GM21576 (cell line): ENCODE data around the gene PMVK.

Source experiments
- ATAC-seq: cut with Tn5 transposase; IDR thresholded peaks from one replicate; pipeline ENCODE4 v1.9.1; 2021; ENCODE audit warnings: mild to moderate bottlenecking, moderate library complexity; ENCODE audit not compliant: unreplicated experiment

PMVK gene

DNA sequence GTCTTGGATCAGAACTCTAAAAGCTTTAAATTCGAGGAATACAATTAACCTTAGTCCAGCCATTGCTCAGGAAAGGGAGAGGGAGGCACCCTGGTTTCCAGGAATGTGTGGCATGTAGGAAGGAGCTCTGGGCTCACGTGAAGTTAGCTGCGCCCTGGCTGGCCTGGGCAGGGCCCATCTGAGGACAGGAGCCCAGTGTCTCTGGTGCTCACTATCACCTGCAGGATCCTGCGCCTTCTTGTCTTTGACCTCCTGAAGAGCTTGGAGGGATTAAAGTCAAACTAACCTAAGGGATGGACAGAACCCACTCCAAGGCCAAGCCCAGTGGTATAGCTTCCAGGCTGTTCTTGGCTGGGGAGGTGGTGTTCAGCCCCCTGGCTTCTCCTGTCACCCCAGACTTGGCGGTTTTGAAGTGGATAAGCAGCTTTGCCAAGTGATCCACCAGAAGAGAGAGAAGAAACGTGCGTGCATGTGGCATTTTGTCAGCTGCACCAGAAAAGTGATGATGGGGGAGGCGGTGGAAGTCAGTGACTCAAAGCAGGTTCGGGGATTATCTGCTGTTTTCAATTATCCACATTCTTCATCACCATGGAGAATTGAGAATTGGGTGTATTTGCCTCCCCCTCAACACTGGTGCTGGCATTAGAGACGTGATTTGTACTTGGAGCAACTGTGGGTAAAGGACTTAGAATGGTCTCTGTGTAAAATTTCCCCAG, 54.5 kb downstream of the PMVK start:
- ATAC-seq = no peak

DNA sequence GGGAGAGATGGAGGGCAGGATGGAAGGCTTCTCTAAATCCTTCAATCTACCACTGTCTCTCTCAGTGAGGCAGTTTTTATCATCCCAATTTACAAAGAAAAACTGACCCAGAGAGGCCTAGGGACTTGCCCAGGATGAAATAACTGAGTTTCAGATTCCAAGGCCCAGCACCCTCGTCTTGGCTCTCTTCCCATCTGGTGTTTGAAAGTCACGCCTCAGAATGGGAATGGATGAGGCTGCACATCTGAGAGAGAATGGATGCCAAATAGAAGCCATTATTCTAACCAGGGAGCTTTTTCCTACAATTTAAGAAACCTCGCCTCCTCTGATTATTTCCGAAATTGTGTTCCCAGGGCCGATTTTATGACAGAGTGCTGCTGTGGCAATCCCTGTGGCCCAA, 55.8 kb downstream of the PMVK start:
- no peak for ATAC-seq

DNA sequence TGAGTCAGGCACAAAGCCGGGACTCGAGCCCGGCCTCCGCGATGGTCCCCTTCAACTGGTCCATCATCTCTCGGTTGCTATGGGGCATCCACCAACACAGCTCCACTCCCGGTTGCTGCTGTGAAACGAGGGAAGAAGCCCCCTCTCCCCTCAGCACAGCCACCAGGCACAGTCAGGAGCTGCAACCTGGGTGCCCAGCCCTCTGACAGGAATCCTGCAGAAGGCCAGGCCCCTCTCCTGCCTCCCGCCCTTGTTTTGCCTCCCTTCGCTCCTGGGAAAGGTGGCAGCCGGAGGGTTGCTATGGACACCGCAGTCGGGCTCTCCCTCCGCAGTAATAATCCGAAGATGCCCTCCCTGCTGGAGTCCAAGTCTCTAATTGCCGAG, 57.5 kb downstream of the PMVK start:
- ATAC-seq = no peak

DNA sequence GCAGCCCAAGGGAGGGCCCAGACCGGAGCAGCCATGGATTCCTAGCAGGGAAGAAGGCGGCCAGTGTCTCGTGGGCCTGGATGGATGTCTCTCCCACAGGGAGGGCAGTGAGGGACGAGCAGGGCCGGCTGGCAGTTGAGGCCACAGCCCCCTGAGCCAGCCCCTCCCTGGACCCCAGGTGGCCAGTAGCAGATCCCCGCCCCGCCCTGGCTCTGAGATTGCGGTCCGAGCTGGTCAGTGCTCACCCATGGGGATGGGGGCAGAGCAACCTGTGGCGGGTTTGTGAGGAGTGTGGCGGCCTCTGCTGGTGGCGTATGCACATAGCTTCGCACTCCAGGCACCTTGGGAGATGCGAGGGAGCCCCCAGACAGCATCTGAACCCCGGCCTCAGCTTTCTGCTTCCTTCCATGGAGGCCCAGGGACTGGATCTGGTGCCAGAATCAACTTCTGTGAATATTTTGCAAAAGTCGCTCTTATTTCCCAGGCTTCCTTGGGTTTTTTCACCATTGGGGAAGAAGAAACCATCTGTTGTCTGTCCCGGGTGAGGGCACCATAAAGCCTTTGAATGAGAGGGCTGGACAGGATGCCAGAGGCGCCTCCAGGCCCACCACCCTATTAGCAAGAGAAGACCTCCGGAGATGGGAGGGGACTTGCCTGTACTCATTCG, 58.0 kb downstream of the PMVK start:
- no peak for ATAC-seq

DNA sequence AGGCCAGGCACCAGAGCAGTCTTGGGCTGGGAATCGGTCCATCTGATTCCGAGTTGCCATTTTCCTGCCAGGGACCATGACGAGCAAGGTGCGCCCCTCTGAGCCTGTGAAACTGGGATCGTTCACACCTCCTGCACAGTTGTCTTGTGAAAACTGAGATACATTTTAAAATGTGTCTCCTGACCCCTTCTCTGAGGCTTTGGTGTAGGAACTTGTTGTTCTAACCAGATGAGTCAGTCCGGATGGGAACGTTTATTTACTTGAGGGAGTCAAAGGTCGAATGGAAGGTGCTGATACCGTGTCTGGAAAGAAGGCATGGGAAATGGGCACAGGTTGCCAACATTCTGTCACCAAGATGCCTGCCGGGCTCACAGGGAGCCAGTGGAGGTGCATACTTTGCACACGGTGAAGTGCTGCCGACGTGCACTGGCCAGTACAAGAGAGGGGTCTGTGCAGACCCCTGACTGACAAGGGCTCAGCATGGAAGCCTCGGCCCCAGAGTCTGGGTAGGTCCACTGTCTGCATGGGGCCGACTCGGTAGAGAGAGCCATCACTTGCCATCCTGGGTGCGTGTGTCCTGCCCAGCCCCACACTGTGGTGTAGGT, 59.0 kb downstream of the PMVK start:
- no peak for ATAC-seq

DNA sequence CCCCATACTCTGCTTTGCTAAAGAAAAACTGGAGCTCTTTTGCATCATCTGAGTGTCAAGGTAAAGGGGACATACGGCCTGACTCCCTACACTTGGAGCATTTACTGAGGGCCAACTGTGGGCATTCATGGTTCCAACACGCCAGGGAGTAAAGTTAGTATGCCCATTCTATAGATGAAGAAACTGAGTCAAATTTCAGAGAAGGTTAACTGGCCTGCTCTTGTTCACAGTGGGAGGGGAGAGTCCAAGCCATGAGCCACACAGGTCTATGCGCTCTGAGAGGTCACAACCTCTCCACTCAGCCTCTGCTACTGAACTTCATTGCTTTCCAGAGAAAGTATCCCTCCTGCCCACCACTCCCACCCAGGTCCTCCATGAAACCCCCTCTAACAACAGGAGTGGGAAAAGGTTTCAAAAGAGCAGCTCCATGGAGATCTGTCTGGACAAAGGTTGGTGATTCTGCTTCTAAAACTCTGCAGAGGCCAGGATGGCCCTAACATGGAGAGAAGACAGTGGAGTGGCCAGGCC, 59.6 kb downstream of the PMVK start:
- ATAC-seq = no peak
